LNCaP clone FGC (cell line): ENCODE data around the gene E2F3.

Experiments
- DNase-seq: peaks from one replicate; pipeline ENCODE4 v3.0.0-alpha.2; 2011; ENCODE audit warnings: low read depth
- H3K4me3 ChIP-seq: 2 replicates; pipeline ENCODE4 v1.5.1; 2011; ENCODE audit warnings: mild to moderate bottlenecking, low read depth, low read length, control low read depth
- TF ChIP-seq, protein P1 (sequence below): IDR thresholded peaks from 2 replicates; pipeline ENCODE4 v1.5.1; 2012; ENCODE audit warnings: mild to moderate bottlenecking; ENCODE audit not compliant: control insufficient read depth, insufficient read depth; ENCODE audit errors: extremely low read depth

E2F3 gene

GRCh38 chr6:20542927-20543602 is 141.4 kb downstream of the E2F3 start:
- TF ChIP-seq, protein P1, sequence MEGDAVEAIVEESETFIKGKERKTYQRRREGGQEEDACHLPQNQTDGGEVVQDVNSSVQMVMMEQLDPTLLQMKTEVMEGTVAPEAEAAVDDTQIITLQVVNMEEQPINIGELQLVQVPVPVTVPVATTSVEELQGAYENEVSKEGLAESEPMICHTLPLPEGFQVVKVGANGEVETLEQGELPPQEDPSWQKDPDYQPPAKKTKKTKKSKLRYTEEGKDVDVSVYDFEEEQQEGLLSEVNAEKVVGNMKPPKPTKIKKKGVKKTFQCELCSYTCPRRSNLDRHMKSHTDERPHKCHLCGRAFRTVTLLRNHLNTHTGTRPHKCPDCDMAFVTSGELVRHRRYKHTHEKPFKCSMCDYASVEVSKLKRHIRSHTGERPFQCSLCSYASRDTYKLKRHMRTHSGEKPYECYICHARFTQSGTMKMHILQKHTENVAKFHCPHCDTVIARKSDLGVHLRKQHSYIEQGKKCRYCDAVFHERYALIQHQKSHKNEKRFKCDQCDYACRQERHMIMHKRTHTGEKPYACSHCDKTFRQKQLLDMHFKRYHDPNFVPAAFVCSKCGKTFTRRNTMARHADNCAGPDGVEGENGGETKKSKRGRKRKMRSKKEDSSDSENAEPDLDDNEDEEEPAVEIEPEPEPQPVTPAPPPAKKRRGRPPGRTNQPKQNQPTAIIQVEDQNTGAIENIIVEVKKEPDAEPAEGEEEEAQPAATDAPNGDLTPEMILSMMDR, result no peak
- DNase-seq, result peak; percentile 58
- H3K4me3 ChIP-seq, result no peak overlapping the region
